Endothelial cell of umbilical vein (primary cell): Measurements from ENCODE around the gene RMI2. TPM values are rescaled to one million over a fixed set of nuclear protein-coding genes. Genes with fewer than 3 reads are reported as not detected.

Experiments
- BruUV-seq: library from RNA; stranded (reverse); fragments of 400-500 nt; replicated peaks from 2 replicates; lab custom pipeline; 2021; lab: Mats Ljungman, UMichigan
- CTCF ChIA-PET: fragments of 300-600, 350-600 bp; sonication (Branson Sonifier 250); formaldehyde crosslinking; loops from one replicate; lab custom pipeline; 2021; ENCODE audit warnings: antibody characterized with exemption, inconsistent platforms; lab: Charles Lee
- POLR2A ChIA-PET: fragments of 300-600, 350-600 bp; sonication (Branson Sonifier 250); formaldehyde crosslinking; loops from one replicate; lab custom pipeline; 2021; ENCODE audit warnings: antibody characterized with exemption, inconsistent platforms; lab: Charles Lee
- DNase-seq: peaks from one replicate; pipeline ENCODE4 v3.0.0-alpha.2; 2011; ENCODE audit warnings: low read depth, low spot score
- FAIRE-seq: peaks from 2 replicates; lab custom pipeline; 2011; peaks lifted over from hg19 to GRCh38; lab: Jason Lieb, UNC
- H2AFZ ChIP-seq: 2 replicates; pipeline ENCODE4 v1.6.0; 2012; ENCODE audit warnings: low read depth, low read length, control low read depth, inconsistent platforms
- H3K27ac ChIP-seq: 2 replicates; pipeline ENCODE4 v1.5.1; 2011; ENCODE audit warnings: low read depth, mild to moderate bottlenecking, control low read depth, low read length, moderate library complexity; ENCODE audit not compliant: insufficient read depth
- H3K27me3 ChIP-seq, 2 experiments: 2 replicates each; pipeline versions ENCODE4 v1.6.0 to v1.6.1; 2011; ENCODE audit warnings: low read length in 2 of 2, mixed read lengths in 1 of 2; ENCODE audit not compliant: control insufficient read depth in 2 of 2, insufficient read depth in 2 of 2
- H3K36me3 ChIP-seq, 2 experiments: 2 replicates in 1 of 2; 3 replicates in 1 of 2; pipeline ENCODE4 v1.5.1; 2011; ENCODE audit warnings: low read length in 2 of 2, mild to moderate bottlenecking in 1 of 2, moderate library complexity in 1 of 2; ENCODE audit not compliant: control insufficient read depth in 2 of 2, insufficient read depth in 2 of 2; ENCODE audit errors: extremely low read depth in 1 of 2
- H3K4me1 ChIP-seq: 3 replicates; pipeline ENCODE4 v1.5.1; 2011; ENCODE audit warnings: mild to moderate bottlenecking, low read length; ENCODE audit not compliant: control insufficient read depth, insufficient read depth; ENCODE audit errors: extremely low read depth
- H3K4me2 ChIP-seq: 2 replicates; pipeline ENCODE4 v1.6.1; 2011; ENCODE audit warnings: low read length, control low read depth, mixed read lengths; ENCODE audit not compliant: insufficient read depth
- H3K4me3 ChIP-seq, 3 experiments: fragments of 200-600 bp in 1 of 3; sonication (generic), shearing (Covaris generic) in 1 of 3; replicated peaks in 1 of 3; 2 replicates each; pipeline ENCODE4 v1.5.1; 2011 to 2016; ENCODE audit warnings: control low read depth in 3 of 3, low read length in 3 of 3, mild to moderate bottlenecking in 2 of 3, inconsistent platforms in 1 of 3, low read depth in 1 of 3, moderate library complexity in 1 of 3; ENCODE audit not compliant: insufficient read depth in 1 of 3
- H3K79me2 ChIP-seq: 2 replicates; pipeline ENCODE4 v1.6.0; 2012; ENCODE audit warnings: low read length, inconsistent platforms; ENCODE audit not compliant: control insufficient read depth, insufficient read depth
- H3K9ac ChIP-seq: replicated peaks from 2 replicates; pipeline ENCODE3; 2011; ENCODE audit warnings: low read length, control low read depth; ENCODE audit not compliant: insufficient read depth; ENCODE audit errors: extremely low read depth
- H3K9me1 ChIP-seq: replicated peaks from 3 replicates; pipeline ENCODE4 v1.6.0; 2011; ENCODE audit warnings: mild to moderate bottlenecking, low read length; ENCODE audit not compliant: control insufficient read depth, insufficient read depth; ENCODE audit errors: extremely low read depth
- H3K9me3 ChIP-seq: replicated peaks from 2 replicates; pipeline ENCODE4 v1.5.1; 2012; ENCODE audit warnings: low read length, inconsistent platforms; ENCODE audit not compliant: control insufficient read depth, insufficient read depth
- H4K20me1 ChIP-seq: replicated peaks from 2 replicates; pipeline ENCODE3; 2011; ENCODE audit warnings: mild to moderate bottlenecking, low read length; ENCODE audit not compliant: control insufficient read depth, insufficient read depth; ENCODE audit errors: extremely low read depth
- EZH2 ChIP-seq: IDR thresholded peaks from 2 replicates; pipeline ENCODE4 v1.6.1; 2012; ENCODE audit warnings: borderline replicate concordance, low read depth, mild to moderate bottlenecking, moderate library complexity, low read length, inconsistent platforms; ENCODE audit not compliant: severe bottlenecking
- FOS ChIP-seq: IDR thresholded peaks from 2 replicates; pipeline ENCODE4 v1.6.1; 2011; ENCODE audit warnings: mild to moderate bottlenecking, low read length, moderate library complexity, borderline replicate concordance; ENCODE audit not compliant: insufficient read depth
- GATA2 ChIP-seq: IDR thresholded peaks from 2 replicates; pipeline ENCODE4 v1.7.0; 2011; ENCODE audit warnings: low read depth, mild to moderate bottlenecking, moderate library complexity, mixed read lengths, low read length; ENCODE audit not compliant: insufficient read length, insufficient read depth
- JUN ChIP-seq: IDR thresholded peaks from 2 replicates; pipeline ENCODE4 v1.6.1; 2011; ENCODE audit warnings: borderline replicate concordance, low read depth; ENCODE audit not compliant: insufficient read length, insufficient read depth
- MYC ChIP-seq: IDR thresholded peaks from one replicate; pipeline ENCODE4 v1.6.1; 2011; ENCODE audit warnings: mild to moderate bottlenecking, low read depth, low read length
- POLR2A ChIP-seq: IDR thresholded peaks from 2 replicates; pipeline ENCODE4 v1.6.1; 2012; ENCODE audit warnings: low read depth, mild to moderate bottlenecking, control low read depth, low read length
- POLR2AphosphoS5 ChIP-seq: IDR thresholded peaks from 2 replicates; pipeline ENCODE4 v1.6.1; 2012; ENCODE audit warnings: low read depth, mild to moderate bottlenecking, control low read depth, low read length, moderate library complexity; ENCODE audit not compliant: insufficient read depth
- dilution Hi-C: fragments of 300-500 bp; cut with MboI; formaldehyde crosslinking; loops from one replicate; pipeline ENCODE4 v1.15.0; 2019; ENCODE audit warnings: low sequenced_read_pairs; ENCODE audit not compliant: extremely low pct_ligation_motif_present
- intact Hi-C: fragments of 100-400 bp; cut with micrococcal nuclease; formaldehyde crosslinking; loops from one replicate; pipeline ENCODE4 v1.10.0; 2022
- polyA plus RNA-seq, 4 experiments: library from polyadenylated mRNA; depleted of rRNA in 3 of 4; stranded (reverse) in 3 of 4; unstranded in 1 of 4; fragments of >200 nt; gene quantifications; 2 replicates each; pipeline versions ENCODE4 v1.2.1 to v1.2.3, GENCODE V29; 2011 to 2012; ENCODE audit warnings: missing spikeins in 1 of 4
- total RNA-seq: library from RNA; stranded (reverse); gene quantifications from 2 replicates; pipeline ENCODE4 v1.2.3, GENCODE V29; 2021
- TF ChIP-seq, protein P1 (sequence below): IDR thresholded peaks from 2 replicates; pipeline ENCODE4 v1.6.1; 2011; ENCODE audit not compliant: insufficient read depth, insufficient read length
- TF ChIP-seq, protein P2 (sequence below), 2 donors: IDR thresholded peaks; 1 replicate in 1 of 2; 2 replicates in 1 of 2; pipeline ENCODE4 v1.5.1; 2011; ENCODE audit warnings: low read length in 2 of 2, mild to moderate bottlenecking in 2 of 2, moderate library complexity in 2 of 2, control low read depth in 1 of 2, inconsistent platforms in 1 of 2, low read depth in 1 of 2; ENCODE audit not compliant: insufficient read depth in 1 of 2; ENCODE audit errors: extremely low read depth in 1 of 2

RMI2 gene
- total and polyA plus RNA-seq, 2 donors (not counting 3 experiments of a cell fraction or from before 2014, with no cell fraction given) = 5.3 to 7.7 TPM

DNA sequence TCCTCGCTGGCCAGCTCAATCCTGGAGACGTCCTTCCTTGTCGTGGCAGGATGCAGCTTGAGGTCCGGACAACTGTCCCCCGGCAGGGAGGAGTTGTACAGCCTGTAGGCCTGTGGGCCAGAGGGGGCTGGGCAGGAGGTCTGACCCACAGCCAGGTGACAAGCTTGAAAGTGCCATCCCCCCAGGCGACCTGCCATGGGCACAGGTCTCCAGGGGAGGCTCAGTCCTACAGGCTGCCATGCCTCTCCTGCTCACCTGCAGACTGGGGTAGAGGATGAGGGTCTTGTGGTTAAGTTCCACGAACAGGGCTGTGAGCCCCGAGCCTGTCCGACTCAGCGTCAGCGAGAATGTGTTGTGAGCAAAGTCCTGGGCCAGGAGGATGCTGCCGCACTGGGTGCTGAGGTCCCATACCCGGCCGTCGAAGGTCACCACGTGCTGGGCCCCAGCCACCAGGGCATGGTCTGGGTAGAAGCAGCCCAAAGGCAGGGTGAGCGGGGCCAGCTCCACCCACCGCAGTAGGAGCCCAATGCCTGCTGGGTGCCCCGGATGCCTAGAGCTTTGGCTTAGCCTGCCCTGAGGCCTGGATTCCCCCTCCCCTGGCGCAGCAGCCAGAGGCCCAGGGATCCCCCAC lies 39.8 kb downstream of the RMI2 start:
- Histone ChIP-seq H3K79me2 (no peaks in the 10 kb centered on the region), H3K4me3 (no peak overlapping the region), H3K27ac (no peak overlapping the region), H3K4me2 (no peak overlapping the region), H4K20me1 (no peaks in the 10 kb centered on the region), H2AFZ (no peak overlapping the region), H3K4me1 (no peaks in the 10 kb centered on the region), H3K27me3 (no peaks in the 10 kb centered on the region), H3K9ac (no peak overlapping the region), H3K9me1 (no peaks in the 10 kb centered on the region), H3K9me3 (no peaks in the 10 kb centered on the region), H3K36me3 (no peaks in the 10 kb centered on the region)
- CTCF ChIA-PET = interaction anchor here (1.0 to 1.4 kb wide), 3 partner anchors 12 to 422 kb away, joined by 3 to 5 read pairs (median 4); no protein-coding TSS in a partner anchor
- DNase-seq (no peak), FAIRE-seq (no peak)
- no TSS peak for BruUV-seq
- dilution Hi-C loops (no loop called here), intact Hi-C loops (no loop called here)
- POLR2A ChIA-PET = no interaction called here
- TF ChIP-seq JUN (no peak), POLR2AphosphoS5 (no peak), EZH2 (no peak), GATA2 (no peak), POLR2A (no peak), FOS (no peak), MYC (no peak)
- TF ChIP-seq, protein P1, sequence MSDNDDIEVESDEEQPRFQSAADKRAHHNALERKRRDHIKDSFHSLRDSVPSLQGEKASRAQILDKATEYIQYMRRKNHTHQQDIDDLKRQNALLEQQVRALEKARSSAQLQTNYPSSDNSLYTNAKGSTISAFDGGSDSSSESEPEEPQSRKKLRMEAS = no peak
- TF ChIP-seq, protein P2, sequence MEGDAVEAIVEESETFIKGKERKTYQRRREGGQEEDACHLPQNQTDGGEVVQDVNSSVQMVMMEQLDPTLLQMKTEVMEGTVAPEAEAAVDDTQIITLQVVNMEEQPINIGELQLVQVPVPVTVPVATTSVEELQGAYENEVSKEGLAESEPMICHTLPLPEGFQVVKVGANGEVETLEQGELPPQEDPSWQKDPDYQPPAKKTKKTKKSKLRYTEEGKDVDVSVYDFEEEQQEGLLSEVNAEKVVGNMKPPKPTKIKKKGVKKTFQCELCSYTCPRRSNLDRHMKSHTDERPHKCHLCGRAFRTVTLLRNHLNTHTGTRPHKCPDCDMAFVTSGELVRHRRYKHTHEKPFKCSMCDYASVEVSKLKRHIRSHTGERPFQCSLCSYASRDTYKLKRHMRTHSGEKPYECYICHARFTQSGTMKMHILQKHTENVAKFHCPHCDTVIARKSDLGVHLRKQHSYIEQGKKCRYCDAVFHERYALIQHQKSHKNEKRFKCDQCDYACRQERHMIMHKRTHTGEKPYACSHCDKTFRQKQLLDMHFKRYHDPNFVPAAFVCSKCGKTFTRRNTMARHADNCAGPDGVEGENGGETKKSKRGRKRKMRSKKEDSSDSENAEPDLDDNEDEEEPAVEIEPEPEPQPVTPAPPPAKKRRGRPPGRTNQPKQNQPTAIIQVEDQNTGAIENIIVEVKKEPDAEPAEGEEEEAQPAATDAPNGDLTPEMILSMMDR (IDR thresholded peaks at IDR 0.05; ENCODE audit: extremely low read depth in 1 of 2, insufficient read depth in 1 of 2, low read depth in 1 of 2, low read length in 2 of 2) = no peak
